HL-60 (cell line): Measurements from ENCODE around the gene CKAP4.

Experiments
- DNase-seq, 2 experiments: peaks; one replicate each; pipeline ENCODE4 v3.0.0-alpha.2; 2010 to 2020; ENCODE audit warnings: low read depth in 1 of 2, low spot score in 1 of 2
- H3K27ac ChIP-seq: fragments of 250-450 bp; sonication (Bioruptor Pico); replicated peaks from 2 replicates; pipeline ENCODE4 v1.5.1; 2020; ENCODE audit warnings: mild to moderate bottlenecking, moderate library complexity
- H3K27me3 ChIP-seq: fragments of 250-450 bp; sonication (Bioruptor Pico); 2 replicates; pipeline ENCODE4 v1.5.1; 2021; ENCODE audit warnings: mild to moderate bottlenecking, moderate library complexity; ENCODE audit not compliant: insufficient read depth, poor library complexity, severe bottlenecking
- H3K4me3 ChIP-seq: replicated peaks from 2 replicates; pipeline ENCODE4 v1.5.1; 2011; ENCODE audit warnings: mild to moderate bottlenecking, control low read depth, low read length; ENCODE audit not compliant: insufficient read depth
- GABPA ChIP-seq: IDR thresholded peaks from 2 replicates; pipeline ENCODE4 v1.6.1; 2012; ENCODE audit warnings: low read depth
- POLR2AphosphoS5 ChIP-seq: IDR thresholded peaks from 2 replicates; pipeline ENCODE4 v1.6.1; 2012; ENCODE audit warnings: low read depth
- SPI1 ChIP-seq: IDR thresholded peaks from 2 replicates; pipeline ENCODE4 v1.6.1; 2012; ENCODE audit warnings: low read depth, mild to moderate bottlenecking, borderline replicate concordance
- TF ChIP-seq, protein P1 (sequence below): IDR thresholded peaks from 2 replicates; pipeline ENCODE4 v1.6.1; 2012; ENCODE audit warnings: low read depth; ENCODE audit not compliant: insufficient replicate concordance
- TF ChIP-seq, protein P2 (sequence below): IDR thresholded peaks from one replicate; pipeline ENCODE4 v1.5.1; 2011; ENCODE audit warnings: low read length, control low read depth, inconsistent platforms; ENCODE audit not compliant: insufficient read depth

The CKAP4 gene

DNA sequence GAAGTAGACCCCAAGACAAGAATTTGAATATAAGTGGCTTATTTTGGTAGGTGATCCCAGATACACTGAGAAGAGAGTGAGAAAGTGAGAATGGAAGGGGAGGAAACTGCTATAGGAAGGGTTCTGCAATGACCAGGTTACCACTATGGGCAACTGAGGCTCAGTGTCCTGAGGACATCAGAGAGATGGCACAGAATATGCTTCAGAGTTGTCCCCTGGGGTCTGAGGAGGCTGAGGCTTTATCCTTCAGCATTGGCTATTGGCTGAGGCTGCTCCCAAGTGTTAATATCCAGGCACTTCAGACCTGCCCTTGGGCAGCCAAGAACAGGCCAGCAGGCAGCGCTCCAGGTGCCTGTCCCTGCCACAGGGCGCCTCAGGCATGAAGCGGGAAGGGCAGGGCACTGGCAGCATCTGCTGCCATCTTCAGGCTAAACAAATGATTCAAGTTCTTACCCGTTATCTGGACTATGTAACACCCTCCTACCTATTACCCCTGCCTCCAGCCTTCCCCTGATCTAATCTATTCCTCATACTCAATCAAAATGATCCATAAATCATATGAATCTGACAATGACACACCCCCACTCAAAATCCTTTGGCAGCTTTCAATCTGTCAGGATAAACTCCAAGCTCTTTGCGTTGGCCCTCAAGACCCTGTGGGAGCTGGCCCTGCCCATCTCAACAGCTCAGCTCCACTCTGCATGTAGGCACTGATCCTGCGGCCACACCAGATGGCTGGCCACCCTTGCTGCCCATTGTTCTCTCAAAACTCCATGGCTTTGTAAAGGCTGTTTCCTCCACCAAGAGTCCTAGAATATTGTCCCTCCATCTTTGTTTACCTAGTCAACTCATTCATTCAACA, 42.4 kb downstream of the CKAP4 start:
- Histone ChIP-seq H3K4me3 (no peak overlapping the region), H3K27ac (no peak overlapping the region), H3K27me3 (no peaks in the 10 kb centered on the region)
- TF ChIP-seq POLR2AphosphoS5 = no peak
- no peak for TF ChIP-seq SPI1
- TF ChIP-seq, protein P1, sequence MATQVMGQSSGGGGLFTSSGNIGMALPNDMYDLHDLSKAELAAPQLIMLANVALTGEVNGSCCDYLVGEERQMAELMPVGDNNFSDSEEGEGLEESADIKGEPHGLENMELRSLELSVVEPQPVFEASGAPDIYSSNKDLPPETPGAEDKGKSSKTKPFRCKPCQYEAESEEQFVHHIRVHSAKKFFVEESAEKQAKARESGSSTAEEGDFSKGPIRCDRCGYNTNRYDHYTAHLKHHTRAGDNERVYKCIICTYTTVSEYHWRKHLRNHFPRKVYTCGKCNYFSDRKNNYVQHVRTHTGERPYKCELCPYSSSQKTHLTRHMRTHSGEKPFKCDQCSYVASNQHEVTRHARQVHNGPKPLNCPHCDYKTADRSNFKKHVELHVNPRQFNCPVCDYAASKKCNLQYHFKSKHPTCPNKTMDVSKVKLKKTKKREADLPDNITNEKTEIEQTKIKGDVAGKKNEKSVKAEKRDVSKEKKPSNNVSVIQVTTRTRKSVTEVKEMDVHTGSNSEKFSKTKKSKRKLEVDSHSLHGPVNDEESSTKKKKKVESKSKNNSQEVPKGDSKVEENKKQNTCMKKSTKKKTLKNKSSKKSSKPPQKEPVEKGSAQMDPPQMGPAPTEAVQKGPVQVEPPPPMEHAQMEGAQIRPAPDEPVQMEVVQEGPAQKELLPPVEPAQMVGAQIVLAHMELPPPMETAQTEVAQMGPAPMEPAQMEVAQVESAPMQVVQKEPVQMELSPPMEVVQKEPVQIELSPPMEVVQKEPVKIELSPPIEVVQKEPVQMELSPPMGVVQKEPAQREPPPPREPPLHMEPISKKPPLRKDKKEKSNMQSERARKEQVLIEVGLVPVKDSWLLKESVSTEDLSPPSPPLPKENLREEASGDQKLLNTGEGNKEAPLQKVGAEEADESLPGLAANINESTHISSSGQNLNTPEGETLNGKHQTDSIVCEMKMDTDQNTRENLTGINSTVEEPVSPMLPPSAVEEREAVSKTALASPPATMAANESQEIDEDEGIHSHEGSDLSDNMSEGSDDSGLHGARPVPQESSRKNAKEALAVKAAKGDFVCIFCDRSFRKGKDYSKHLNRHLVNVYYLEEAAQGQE = no peak
- no peak for TF ChIP-seq GABPA
- TF ChIP-seq, protein P2, sequence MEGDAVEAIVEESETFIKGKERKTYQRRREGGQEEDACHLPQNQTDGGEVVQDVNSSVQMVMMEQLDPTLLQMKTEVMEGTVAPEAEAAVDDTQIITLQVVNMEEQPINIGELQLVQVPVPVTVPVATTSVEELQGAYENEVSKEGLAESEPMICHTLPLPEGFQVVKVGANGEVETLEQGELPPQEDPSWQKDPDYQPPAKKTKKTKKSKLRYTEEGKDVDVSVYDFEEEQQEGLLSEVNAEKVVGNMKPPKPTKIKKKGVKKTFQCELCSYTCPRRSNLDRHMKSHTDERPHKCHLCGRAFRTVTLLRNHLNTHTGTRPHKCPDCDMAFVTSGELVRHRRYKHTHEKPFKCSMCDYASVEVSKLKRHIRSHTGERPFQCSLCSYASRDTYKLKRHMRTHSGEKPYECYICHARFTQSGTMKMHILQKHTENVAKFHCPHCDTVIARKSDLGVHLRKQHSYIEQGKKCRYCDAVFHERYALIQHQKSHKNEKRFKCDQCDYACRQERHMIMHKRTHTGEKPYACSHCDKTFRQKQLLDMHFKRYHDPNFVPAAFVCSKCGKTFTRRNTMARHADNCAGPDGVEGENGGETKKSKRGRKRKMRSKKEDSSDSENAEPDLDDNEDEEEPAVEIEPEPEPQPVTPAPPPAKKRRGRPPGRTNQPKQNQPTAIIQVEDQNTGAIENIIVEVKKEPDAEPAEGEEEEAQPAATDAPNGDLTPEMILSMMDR = no peak
- no peak for DNase-seq

DNA sequence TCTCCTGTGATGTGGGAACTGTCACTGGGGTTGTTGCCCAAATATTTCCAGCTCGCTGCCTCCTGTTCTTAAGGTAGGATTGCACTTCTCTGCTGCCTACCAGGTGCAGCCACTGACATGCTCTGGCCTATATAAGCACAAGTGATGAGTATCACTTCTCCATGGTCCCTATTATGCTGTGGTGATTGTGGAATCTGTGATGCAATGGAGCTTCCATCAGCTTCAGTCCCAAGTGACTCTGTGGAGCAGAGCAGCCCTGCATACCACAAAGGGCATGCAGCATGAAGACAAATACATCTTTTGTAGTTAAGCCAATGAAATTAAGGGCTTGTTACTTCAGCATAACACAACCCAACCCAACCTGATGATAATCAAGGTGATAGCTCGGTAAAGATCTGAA, 43.5 kb downstream of the CKAP4 start:
- TF ChIP-seq POLR2AphosphoS5 (no peak), GABPA (no peak), SPI1 (no peak)
- TF ChIP-seq, protein P2 = no peak
- TF ChIP-seq, protein P1 = no peak
- Histone ChIP-seq H3K27me3 (no peaks in the 10 kb centered on the region), H3K4me3 (no peak overlapping the region), H3K27ac (no peak overlapping the region)
- DNase-seq = no peak

DNA sequence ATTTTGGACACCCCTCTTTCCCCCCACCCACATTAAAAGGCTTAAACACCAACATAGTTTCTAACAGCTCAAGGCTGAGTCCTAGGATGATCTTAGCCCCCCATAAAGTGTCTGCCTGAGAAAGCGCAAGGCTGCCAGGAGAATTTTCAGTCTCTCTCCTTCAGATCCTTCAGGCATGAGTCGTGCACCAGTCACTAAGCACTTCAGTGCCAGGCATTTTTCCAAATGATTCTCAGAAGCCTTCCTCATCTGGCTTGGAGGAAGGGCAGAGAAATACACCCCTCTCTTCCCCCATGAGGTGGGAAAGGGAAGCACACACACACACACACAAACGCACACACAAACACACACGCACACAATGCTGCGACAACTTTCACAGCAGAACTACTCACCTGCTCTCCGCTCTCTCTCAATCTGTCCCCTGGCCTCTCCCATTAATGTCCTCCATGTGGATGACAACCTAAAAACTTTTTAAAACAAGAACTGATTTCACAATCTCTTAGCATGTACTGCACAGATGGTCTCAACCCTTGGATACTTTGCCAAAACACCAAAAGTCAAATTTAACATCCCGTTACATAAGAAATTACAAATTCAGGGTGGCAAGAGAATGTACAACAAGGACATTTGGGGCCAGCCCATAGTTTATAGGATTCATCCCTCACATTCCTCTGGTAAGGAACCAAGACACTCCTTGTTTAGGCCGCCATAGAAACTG, 49.8 kb downstream of the CKAP4 start:
- H3K27me3 ChIP-seq = no peaks in the 10 kb centered on the region
- no peak overlapping the region for H3K27ac ChIP-seq
- no peak overlapping the region for H3K4me3 ChIP-seq
- no peak for DNase-seq
- TF ChIP-seq POLR2AphosphoS5 (no peak), GABPA (no peak), SPI1 (no peak)
- TF ChIP-seq, protein P2 = no peak
- TF ChIP-seq, protein P1 = no peak
